ENCODE measurements around the gene RPS6KA2.

The RPS6KA2 gene

DNA sequence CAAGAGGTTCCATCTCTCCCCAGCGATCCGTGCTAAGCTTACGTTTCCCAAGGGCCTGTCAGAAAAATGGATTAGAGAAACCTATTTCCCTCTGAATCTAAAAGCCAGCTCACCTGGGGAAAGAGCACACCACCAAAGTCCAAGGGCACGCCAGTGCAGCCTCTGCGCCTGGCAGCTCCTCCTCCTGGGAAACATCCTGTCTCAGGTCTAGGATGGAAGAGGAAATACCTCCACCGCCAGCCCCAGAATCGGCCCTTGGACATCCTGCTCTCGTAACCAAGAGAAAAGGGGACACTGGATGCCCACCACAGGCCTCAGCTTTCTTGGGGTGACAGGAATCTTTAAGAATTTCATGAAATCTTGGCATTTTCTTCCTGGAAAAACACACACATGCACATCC is 59.2 kb downstream of the RPS6KA2 start:
- DNase-seq: no peak

- no peak for DNase-seq
Measured at GRCh38 chr6:166567107-166567506, 59.9 kb downstream of the RPS6KA2 start.

DNA sequence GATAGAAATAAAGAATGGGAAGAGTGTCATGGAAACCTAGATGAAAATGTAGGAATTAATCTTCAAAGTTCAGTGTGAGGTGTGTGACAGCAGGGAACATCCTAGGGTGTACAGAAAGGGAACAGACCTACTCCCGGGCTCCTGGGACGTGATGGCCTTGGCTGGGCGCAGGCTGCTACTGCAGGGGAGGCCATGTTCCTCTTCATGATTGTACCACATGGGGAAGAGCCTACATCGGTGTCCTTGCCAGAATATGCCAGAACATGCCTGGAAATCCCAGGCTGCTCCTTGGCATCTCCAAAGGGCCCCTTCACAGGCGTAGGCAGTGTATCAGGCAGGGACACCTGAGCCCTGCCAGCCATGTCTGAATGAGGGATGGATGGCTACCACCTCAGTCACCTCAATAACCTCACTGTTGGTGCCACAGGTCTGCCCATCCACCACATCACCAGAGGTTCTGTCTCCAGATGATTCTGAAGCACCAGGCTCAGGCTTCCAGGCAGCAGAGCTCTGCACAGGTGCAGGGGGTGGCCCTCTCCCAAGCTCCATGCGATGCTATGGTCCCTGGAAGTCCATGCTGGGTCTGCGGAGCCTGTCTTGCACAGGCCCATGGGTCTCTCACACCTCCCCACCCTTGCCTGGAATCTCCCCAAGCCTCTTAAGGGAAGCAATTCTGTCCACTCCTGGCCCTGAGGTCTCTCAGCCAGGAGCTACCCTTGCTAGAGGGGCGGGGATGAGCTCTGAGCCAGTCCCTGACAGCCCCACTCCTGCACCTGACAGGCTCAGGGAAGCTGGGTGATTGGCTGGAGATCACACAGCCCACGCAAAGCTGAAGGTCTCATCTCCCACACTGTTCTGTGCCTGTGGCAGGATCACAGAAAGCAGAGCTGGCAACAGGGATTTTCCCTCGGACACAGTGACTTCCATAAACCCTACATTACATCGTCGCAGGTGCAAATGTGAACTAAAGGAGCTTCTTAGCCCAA is 60.7 kb downstream of the RPS6KA2 start:
- no peak for DNase-seq

DNA sequence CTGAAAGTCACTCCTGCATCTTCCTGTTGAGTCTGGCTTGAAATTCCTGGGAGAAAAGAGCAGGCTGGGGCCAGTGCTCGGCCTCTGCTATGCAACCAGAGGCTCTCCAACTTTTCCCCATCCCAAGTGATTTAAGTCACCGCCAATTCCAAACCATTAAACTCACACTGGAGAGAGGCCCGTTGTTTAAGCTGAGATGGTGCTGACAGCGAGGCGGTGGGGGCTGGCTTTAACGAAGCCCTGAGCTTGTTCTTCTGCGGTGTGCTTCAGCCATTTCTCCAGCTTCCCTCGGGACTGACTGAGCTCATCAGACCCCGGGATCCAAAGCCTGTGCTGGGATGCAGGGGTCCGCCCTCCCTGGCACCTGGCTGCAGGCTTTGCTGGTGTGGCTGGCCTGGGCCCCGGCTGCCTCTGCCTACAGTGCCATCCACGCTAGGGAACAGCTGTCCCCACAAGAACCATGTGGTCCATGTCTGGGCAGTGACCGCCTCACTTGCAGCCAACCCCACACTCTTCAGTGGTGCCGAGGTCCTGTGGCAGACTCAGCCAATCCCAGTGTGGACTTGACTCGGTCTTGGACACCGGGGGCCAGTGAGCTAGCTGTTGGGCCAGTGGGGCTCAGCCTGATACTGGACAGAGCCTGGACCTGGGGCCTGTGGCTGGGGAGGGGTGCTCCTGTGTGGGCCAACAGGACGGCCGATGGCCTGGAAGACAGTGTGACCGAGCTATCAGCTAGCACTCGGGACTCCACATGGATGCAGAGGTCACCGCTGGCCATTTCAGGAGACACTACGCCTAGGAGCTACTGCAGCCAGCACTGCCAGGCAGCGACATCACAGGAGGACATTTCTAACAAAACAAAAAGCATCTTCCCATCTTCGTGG is 61.7 kb downstream of the RPS6KA2 start:
- DNase-seq: no peak

DNA sequence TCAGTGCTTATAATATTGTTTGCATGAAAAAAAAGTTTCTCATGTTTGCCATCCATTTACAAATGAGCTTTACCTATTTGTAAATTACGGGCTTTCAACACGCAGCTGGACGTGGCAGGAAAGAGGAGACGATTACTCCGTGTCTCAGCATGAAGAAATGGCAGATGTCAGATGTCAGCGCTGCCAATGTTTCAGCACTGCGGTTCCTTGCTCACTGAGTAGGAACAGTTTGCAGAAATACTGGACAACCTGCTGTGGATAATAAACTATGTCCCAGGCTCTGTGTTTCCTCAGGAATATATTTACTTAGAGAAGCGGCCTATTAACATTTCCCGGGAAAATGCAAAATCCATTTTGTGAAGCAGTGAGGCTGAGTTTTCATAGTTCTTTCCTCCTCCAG is 63.2 kb downstream of the RPS6KA2 start:
- DNase-seq: no peak

- DNase-seq: no peak
Measured at GRCh38 chr6:166563200-166563599, 63.9 kb downstream of the RPS6KA2 start.

GRCh38 chr6:166562726-166563125 is 64.3 kb downstream of the RPS6KA2 start:
- no peak for DNase-seq

DNA sequence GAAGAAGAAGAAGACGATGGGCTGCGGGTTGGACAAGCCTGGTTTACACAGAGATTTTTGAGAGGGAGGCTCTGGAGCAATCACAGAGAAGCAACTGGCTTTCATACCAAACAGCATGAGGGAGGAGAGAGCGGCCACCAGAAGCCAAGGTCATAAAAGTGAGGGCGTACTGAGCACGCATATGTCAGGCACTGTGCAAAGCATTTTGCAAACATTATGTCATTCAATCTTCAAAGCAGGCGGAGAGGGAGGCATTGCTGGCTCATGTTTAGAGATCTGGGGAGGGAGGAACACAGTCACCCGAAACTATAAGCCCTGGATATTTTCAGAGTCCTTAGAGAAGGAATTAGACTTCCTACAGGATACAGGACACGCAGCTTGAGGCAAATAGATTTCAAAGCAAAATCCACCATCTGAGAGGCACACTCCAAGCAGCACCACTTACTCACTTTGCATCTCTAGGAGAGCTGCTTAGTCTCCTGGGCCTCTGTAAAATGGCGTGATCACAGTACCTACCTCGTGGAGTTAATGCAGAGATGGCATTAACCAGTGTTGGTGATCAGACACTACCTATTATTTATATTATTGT is 65.2 kb downstream of the RPS6KA2 start:
- DNase-seq: no peak

DNA sequence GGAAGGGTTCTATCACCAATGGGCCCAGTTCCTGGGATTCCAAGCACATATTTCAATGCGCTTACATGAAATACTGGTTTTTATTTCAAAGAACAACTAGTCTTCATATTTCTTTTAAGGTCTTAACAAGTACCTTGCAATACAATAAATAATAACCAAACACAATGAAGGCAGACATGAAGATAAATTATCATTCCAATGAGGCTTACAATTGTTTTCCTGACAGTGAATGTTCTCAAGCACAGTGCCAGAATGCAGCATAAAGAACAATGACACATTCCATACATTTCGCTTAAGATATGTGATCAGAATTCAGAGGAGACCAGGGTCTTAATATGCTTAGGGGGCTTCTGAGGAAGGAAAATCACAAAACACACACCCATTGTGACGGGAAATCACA is 66.8 kb downstream of the RPS6KA2 start:
- no peak for DNase-seq

- no peak for DNase-seq
Measured at GRCh38 chr6:166559662-166560061, 67.4 kb downstream of the RPS6KA2 start.

DNA sequence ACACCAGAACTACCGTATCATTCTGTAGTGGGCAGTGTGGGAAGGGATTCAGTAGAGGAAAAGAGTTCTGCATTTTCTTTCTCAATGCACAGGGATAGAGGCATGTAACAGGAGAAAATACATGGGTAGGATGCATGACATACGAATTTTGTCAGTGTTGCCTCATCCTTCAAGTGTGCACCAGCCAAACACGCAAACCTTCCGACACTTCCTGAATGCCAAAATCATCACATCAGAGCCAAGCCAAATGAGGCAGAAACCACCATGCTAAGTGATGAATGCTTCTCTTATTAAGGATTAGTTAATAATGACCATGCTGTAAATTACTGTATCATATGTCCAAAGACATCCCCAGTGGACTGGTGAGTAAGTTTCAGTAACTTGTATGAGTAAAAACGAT is 67.8 kb downstream of the RPS6KA2 start:
- no peak for DNase-seq

- DNase-seq: no peak
Measured at GRCh38 chr6:166558156-166559005, 68.7 kb downstream of the RPS6KA2 start.

DNA sequence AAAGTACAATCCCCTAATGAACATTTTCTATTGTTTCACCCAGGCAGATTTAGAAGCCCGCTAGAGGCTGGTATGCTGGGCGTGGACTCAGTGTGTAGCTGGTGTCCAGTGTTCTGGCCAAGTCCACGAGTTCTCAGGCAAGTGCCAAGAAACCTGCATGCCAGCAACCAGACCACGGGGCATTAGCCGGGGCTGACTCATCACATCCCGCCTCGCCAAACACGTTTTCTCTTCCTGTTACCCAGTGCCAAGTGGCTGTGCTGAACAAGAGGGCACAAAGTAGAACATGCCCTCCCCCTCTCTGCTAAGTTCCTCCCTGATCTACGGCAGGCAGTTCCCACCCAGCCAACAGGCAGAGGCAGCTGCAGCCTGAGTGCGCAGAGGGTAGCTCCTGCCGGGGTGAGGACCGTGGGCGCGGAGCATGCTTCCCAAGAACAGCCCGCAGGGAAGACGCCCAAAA is 70.2 kb downstream of the RPS6KA2 start:
- DNase-seq: no peak

GRCh38 chr6:166556336-166556735 is 70.7 kb downstream of the RPS6KA2 start:
- no peak for DNase-seq

DNA sequence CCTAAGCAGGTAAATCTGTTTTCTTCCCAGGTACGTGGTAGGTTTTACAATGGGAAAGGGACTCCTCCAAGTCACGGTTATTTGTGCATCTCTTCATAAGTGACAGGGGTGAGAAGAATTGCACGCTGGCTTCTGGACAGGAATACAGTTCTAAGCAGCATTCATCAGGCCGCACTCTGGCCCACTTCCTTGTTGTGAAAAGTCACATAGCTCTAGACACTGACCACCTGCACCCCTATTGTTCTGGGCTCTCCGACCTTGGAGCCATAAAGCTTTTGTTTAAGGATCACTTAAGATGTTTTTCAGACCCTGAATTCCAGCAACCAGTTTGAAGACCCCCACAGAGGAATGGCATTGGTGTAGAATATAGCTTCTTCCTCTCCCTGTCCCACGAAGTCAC is 72.0 kb downstream of the RPS6KA2 start:
- no peak for DNase-seq

- no peak for DNase-seq
Measured at GRCh38 chr6:166554316-166554715, 72.7 kb downstream of the RPS6KA2 start.

- DNase-seq: no peak
Measured at GRCh38 chr6:166553563-166554271, 73.3 kb downstream of the RPS6KA2 start.

DNA sequence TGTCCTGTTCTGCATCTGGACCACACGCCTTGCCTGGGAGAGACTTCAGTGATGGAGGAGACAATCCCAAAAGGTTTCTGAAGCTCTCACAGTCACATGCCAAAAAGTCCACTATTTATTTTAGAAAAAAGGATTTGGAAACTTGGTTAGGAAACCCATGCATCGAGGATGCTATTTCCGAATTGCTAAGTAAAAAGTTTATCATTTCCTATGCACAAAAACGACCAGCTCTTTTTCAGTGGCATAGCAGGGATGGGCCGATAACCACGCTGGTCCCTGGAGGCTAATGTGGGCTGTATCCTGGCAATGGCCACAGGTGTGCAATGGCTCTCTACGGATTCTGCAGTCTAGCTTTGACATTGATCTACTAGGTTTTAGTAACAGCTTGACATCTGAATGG is 74.5 kb downstream of the RPS6KA2 start:
- DNase-seq: no peak

- DNase-seq: no peak
Measured at GRCh38 chr6:166551754-166552495, 75.1 kb downstream of the RPS6KA2 start.

DNA sequence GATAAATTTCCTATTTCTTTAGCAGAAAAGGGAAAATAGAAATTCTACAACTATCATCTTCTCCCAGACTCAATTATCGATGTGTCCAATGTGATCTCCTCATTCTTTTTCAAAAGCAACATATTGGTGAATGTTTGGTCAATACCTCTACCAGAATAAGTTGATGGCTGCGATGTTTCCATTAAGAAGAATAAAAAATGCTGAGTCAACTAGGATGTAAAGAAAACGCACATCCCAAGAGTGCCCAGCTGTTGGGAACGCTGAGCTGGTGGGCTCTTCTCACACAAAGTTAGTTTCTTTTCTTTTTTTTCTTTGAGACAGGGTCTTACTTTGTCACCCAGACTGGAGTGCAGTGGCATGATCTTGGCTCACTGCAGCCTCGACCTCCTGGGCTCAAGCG is 80.4 kb downstream of the RPS6KA2 start:
- no peak for DNase-seq

Measured in activated CD4-positive, alpha-beta T cell treated with anti-CD3 and anti-CD28 coated beads, Interleukin-2, amount 50 U/mL, for 4 hours (primary cell).